MCF 10A (cell line): ENCODE measurements around the gene COL1A2. TPM values are rescaled to one million over a fixed set of nuclear protein-coding genes. Genes with fewer than 3 reads are reported as not detected.

Experiments
- BruUV-seq: library from RNA; stranded (reverse); fragments of 400-500 nt; replicated peaks from 2 replicates; lab custom pipeline; 2021; lab: Mats Ljungman, UMichigan
- CTCF ChIA-PET: fragments of 300-600 bp; sonication (Branson Sonifier 250); formaldehyde crosslinking; extraction: SDS; loops from one replicate; lab custom pipeline; 2021; ENCODE audit warnings: antibody characterized with exemption, inconsistent platforms; lab: Yijun Ruan, JAX
- POLR2A ChIA-PET: fragments of 300-600, 350-650 bp; sonication (Branson Sonifier 250); formaldehyde crosslinking; extraction: SDS; loops from one replicate; lab custom pipeline; 2020; ENCODE audit warnings: antibody characterized with exemption, inconsistent platforms; lab: Yijun Ruan, JAX
- DNase-seq: peaks from one replicate; pipeline ENCODE4 v3.0.0-alpha.2; 2018; ENCODE audit not compliant: unreplicated experiment
- H3K27ac Mint-ChIP-seq: one replicate; pipeline ENCODE4 v1.8.0; 2022; ENCODE audit warnings: mild to moderate bottlenecking, low read depth, mixed read lengths; ENCODE audit not compliant: unreplicated experiment
- H3K27me3 Mint-ChIP-seq: one replicate; pipeline ENCODE4 v1.8.0; 2022; ENCODE audit warnings: mixed read lengths; ENCODE audit not compliant: insufficient read depth, unreplicated experiment
- H3K36me3 Mint-ChIP-seq: one replicate; pipeline ENCODE4 v1.8.0; 2022; ENCODE audit warnings: mild to moderate bottlenecking, moderate library complexity, mixed read lengths; ENCODE audit not compliant: insufficient read depth, unreplicated experiment
- H3K4me1 Mint-ChIP-seq: one replicate; pipeline ENCODE4 v1.8.0; 2022; ENCODE audit warnings: mixed read lengths; ENCODE audit not compliant: insufficient read depth, unreplicated experiment
- H3K4me3 Mint-ChIP-seq: one replicate; pipeline ENCODE4 v1.8.0; 2022; ENCODE audit warnings: mild to moderate bottlenecking, moderate library complexity, mixed read lengths; ENCODE audit not compliant: unreplicated experiment
- H3K9me3 Mint-ChIP-seq: one replicate; pipeline ENCODE4 v1.8.0; 2022; ENCODE audit warnings: mixed read lengths; ENCODE audit not compliant: unreplicated experiment
- intact Hi-C: fragments of 100-400 bp; cut with micrococcal nuclease; formaldehyde crosslinking; loops from 2 replicates; pipeline ENCODE4 v1.14.1; 2022
- total RNA-seq: library from RNA; stranded (reverse); gene quantifications from 2 replicates; pipeline ENCODE4 v1.2.3, GENCODE V29; 2022
- TF ChIP-seq, protein P1 (sequence below): fragments of 200-600 bp; IDR thresholded peaks from one replicate; pipeline ENCODE4 v1.8.0; 2022; ENCODE audit warnings: antibody characterized with exemption, mild to moderate bottlenecking; ENCODE audit not compliant: unreplicated experiment

COL1A2 gene
- total RNA-seq, 1 experiment from 2014 or later: not detected

GRCh38 chr7:94418851-94419250 lies 24.2 kb downstream of the COL1A2 start:
- BruUV-seq: no TSS peak
- Mint-ChIP-seq H3K9me3 (no peaks in the 10 kb centered on the region), H3K36me3 (no peaks in the 10 kb centered on the region), H3K4me3 (no peak overlapping the region), H3K4me1 (peaks cover 10% of the 10 kb centered on the region), H3K27ac (no peak overlapping the region), H3K27me3 (no peaks in the 10 kb centered on the region)
- no peak for DNase-seq
- intact Hi-C loops: no loop called here
- CTCF ChIA-PET: no interaction called here
- POLR2A ChIA-PET: no interaction called here
- TF ChIP-seq, protein P1, sequence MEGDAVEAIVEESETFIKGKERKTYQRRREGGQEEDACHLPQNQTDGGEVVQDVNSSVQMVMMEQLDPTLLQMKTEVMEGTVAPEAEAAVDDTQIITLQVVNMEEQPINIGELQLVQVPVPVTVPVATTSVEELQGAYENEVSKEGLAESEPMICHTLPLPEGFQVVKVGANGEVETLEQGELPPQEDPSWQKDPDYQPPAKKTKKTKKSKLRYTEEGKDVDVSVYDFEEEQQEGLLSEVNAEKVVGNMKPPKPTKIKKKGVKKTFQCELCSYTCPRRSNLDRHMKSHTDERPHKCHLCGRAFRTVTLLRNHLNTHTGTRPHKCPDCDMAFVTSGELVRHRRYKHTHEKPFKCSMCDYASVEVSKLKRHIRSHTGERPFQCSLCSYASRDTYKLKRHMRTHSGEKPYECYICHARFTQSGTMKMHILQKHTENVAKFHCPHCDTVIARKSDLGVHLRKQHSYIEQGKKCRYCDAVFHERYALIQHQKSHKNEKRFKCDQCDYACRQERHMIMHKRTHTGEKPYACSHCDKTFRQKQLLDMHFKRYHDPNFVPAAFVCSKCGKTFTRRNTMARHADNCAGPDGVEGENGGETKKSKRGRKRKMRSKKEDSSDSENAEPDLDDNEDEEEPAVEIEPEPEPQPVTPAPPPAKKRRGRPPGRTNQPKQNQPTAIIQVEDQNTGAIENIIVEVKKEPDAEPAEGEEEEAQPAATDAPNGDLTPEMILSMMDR: no peak

- DNase-seq: no peak
- TF ChIP-seq, protein P1: no peak
- H3K4me1 Mint-ChIP-seq: peaks cover 8% of the 10 kb centered on the region
- ChIA-PET POLR2A (no interaction called here), CTCF (no interaction called here)
- H3K9me3 Mint-ChIP-seq: no peaks in the 10 kb centered on the region
- no peak overlapping the region for H3K27ac Mint-ChIP-seq
- BruUV-seq: no TSS peak
- intact Hi-C loops: no loop called here
- H3K36me3 Mint-ChIP-seq: no peaks in the 10 kb centered on the region
- H3K4me3 Mint-ChIP-seq: no peak overlapping the region
- no peaks in the 10 kb centered on the region for H3K27me3 Mint-ChIP-seq
Observed at GRCh38 chr7:94420328-94420727, 25.6 kb downstream of the COL1A2 start.

DNA sequence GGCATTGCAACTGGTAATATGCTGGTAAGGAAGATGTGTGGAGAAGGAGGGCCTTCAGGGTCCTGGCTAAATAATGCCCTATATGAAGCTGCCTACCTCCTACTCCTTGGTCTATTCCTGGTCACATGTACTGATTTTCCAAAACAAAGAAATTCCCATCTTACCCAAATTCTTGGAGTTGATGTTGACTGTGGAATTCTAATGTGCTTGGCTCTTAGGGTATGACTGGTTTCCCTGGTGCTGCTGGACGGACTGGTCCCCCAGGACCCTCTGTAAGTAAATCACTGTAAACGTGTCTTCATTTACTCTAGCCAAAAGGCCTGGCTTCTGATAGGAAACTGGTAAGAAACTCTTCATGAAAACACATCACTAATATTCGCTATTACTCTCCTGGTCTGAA lies 27.0 kb downstream of the COL1A2 start:
- H3K9me3 Mint-ChIP-seq: no peaks in the 10 kb centered on the region
- no peak overlapping the region for H3K27ac Mint-ChIP-seq

GRCh38 chr7:94422136-94422535 lies 27.4 kb downstream of the COL1A2 start:
- BruUV-seq: no TSS peak
- peaks cover 8% of the 10 kb centered on the region for H3K4me1 Mint-ChIP-seq
- H3K36me3 Mint-ChIP-seq: no peaks in the 10 kb centered on the region

More for the DNA sequence above, 27.0 kb downstream of the COL1A2 start:
- Mint-ChIP-seq H3K36me3 (no peaks in the 10 kb centered on the region), H3K4me3 (no peak overlapping the region), H3K27me3 (no peaks in the 10 kb centered on the region), H3K4me1 (peaks cover 8% of the 10 kb centered on the region)
- intact Hi-C loops: no loop called here
- DNase-seq: no peak
- TF ChIP-seq, protein P1: no peak
- ChIA-PET CTCF (no interaction called here), POLR2A (no interaction called here)
- no TSS peak for BruUV-seq

More at GRCh38 chr7:94422136-94422535, 27.4 kb downstream of the COL1A2 start:
- no peak overlapping the region for H3K27ac Mint-ChIP-seq
- TF ChIP-seq, protein P1: no peak
- DNase-seq: no peak
- H3K27me3 Mint-ChIP-seq: no peaks in the 10 kb centered on the region
- no peak overlapping the region for H3K4me3 Mint-ChIP-seq
- no peaks in the 10 kb centered on the region for H3K9me3 Mint-ChIP-seq
- CTCF ChIA-PET: no interaction called here
- POLR2A ChIA-PET: no interaction called here
- intact Hi-C loops: no loop called here
